HG03175 (cell line): ENCODE measurements around the gene CARD11.

Experiments used
- ATAC-seq: cut with Tn5 transposase; IDR thresholded peaks from one replicate; pipeline ENCODE4 v1.9.1; 2021; ENCODE audit warnings: mild to moderate bottlenecking, moderate library complexity; ENCODE audit not compliant: unreplicated experiment

CARD11 gene

DNA sequence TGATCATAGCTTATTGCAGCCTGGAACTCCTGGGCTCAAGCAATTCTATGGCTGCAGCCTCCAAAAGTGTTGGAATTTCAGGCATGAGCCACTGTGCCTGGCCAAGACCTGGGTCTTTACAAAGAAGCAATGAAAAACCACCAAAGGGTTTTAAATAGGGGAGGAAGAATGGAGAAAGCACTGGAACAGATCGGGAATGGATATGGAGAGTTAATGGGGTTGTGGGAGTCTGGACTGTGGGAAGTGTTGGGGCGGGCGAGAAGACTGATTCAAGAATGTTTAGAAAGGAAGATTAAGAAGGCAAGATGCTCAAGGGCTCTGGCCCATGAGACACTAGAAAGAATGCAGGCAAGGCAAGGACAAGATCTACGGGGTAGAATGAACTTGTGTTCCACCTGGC, 98.5 kb downstream of the CARD11 start:
- no peak for ATAC-seq

DNA sequence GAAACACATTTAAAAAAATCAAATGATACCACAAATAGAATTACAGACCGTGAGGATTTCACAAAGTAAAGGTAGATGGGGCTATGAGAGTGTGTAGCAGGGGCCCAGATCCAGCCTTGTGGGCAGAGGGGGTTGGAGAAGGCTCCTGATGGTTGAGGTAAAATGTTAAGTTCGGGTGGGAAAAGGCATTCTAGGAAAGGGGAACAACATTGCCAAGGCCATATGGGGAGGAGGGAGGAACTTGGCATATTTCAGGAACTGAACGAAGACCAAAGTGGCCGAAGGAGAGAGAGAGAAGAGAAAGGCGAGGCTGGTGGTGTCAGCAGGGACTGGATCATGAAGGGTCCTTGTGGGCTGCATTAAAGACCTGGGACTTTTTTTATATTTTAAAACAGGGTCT, 98.9 kb downstream of the CARD11 start:
- no peak for ATAC-seq

DNA sequence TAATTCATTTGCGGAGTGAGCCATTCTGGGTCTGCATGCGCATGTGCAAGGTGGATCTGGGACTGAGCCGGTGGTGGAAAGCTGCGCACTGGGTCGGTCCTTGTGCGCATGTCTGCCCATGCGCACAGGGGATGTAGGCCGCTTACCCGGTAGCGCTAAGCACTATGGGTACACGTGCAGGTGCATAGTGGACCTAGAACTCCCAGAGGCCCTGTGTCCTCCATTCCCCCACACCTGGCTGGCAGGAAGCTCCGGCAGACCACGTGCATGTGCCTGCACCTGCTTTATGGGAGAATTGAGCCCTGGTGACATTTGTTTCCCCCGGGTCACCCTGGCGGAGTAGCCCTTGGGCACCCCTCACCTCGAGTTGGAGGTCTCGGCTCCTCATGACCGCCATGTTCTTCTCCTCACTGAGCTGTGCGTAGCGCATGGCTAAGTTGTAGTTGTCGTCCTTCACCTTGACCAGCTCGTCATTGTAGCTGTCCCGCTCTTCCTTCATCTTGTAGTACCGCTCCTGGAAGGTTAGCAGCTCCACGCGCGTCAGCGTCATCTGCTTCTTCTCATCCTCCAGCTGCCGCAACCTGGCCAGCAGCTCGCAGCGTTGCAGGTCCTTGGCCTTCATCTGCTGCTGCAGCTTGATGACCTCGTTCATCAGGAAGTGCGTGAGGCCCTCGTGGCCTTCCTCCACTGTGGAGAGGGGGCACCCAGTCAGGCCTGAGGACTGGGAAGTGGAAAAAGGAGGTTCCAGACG, 99.6 kb downstream of the CARD11 start:
- no peak for ATAC-seq

DNA sequence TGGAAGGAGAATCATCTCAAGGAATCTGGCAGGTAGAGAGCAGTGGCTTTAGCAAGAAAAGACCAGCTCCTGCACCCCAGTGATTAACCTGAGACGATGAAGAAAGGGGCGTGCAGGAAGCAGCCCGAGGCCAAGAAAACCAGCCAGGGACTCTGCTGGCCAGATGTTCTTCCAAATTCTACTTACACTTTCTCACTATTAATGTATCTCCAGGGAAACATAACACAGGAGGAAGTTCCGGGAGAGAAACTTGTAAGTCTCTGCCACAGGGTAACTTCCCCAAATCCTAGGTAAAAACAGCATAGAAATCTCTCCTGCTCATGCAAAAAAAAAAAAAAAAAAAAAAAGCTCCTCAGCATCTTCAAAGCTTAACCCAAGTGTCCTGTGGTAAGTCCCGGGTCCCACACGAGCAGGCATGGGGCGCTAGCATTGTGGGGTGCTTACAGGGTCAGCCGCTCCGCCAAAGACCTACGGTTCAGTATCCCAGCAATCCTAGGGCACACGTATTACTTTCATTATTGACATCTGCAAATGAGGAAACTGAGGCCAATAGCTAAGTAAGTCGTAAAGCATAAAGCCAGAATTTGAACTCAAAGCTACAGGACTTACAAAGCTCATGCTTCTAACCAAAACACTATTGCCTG, 102.3 kb downstream of the CARD11 start:
- ATAC-seq: no peak

DNA sequence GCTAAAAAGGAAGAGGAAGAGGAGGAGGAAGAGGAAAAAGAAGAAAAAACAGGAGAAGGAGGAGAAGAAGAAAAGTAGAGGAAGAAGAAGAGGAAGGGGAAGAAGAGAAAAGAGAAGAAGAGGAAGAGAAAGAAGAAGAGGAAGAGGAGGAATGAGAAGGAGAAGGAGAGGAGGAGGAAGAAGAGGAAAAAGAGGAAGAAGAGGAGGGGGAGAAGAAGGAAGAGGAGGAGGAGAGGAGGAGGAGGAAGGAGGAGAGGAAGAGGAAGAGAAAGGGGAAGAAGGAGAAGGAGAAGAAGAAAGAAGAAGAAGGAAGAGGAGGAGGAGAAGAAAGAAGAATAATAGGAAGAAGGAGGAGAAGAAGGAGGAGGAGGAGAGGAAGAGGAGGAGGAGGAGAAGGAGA, 103.2 kb downstream of the CARD11 start:
- no peak for ATAC-seq

DNA sequence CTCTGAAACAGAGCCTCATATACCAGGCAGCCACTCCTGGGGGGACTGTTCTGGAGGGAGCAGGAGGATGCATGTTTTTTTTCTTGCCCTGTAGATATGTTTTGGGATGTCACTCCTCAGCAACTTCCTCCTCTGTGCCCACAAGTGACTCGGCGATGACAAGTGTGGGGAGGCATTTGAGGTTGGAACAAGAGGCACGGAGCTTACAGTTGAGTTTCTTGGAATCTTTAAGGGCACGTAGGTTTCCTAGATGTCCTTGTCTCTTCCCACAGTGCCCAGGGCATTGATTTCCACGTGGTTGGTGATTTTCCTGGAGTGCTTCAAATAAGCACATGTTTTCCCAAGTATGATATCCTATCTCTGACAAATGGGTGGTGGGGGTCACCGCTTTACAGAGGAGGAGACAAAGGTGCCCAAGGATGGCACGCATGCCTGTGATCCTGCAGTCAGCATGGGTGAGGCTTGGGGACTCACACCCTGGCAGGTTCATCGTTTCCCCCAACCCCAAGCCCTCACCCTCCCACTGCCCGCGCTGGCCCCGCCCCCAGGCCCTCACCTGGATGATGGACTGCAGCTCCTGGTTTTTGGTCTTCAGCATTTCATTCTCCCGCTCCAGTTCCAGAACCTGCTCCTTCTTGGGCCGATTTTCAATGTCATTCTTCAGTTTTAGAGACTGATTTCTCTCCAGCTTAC, 104.3 kb downstream of the CARD11 start:
- ATAC-seq: no peak

DNA sequence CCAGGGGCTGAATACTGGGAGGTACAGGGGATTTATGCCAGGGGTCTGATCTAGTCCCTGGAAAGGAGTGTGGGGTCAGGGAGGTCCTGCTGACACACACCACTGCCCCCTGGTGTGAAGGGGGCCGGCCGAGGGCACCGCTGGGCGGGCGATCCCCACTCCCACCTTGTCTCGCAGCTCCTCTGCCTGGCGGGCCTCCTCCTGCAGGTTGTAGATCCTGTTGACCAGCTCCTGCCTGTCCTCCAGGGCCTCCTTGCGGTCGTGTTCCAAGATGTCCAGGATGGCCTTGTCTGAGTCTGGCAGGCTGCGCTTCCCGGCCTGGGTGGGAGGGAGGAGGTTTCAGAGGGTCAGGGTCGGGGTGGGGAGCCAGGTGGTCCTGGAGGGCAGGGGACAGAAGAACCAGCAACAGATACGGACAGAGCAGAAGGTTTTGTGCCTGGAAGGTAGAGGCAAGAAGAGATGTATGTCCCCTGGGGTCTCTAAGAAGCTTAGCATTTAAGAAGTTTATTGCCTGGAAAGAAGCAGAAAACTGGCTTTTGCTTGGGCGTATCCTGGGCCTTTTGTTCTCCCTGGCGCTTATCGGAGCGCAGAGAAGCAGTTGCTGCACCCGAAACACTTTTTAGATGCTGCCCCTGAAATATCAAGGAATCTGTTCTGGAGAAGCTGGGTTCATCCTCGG, 105.0 kb downstream of the CARD11 start:
- ATAC-seq: no peak

DNA sequence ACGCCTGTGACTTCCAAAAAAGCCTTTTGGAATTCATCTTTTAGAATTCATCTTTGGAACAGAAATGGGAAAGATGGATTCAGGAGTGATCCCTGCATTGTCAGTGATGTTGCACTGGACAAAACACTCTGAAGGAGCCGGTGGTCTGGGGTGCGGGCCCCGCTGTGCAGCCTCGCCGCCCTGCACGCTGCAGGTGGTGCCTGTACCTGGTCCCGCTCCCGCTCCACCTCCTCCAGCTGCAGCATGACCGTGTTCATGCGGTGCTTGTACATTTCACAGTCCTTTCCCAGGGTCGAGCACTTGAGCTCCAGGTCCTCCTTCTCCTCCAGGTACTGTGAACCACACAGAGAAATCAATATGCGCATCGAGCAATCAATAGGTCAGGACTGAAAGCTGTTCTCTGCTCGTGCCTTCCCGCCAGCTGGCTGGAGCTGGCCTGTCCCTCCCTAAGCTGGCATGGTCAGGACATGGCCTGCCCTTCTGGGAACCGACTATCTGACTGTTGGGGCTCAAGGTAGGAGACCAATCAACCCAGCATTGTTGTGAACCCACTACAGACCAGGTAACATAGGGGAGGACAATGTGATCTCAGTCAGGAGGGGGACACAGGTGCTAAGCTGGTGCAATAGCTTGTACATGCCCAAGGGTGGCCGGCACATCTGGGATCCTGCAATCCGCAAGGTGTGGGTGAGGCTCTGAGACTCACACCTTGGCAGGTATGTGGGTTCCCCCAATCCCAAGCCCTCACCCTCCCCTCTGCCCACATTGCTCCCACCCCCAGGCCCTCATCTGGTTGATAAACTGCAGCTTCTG, 105.8 kb downstream of the CARD11 start:
- no peak for ATAC-seq

DNA sequence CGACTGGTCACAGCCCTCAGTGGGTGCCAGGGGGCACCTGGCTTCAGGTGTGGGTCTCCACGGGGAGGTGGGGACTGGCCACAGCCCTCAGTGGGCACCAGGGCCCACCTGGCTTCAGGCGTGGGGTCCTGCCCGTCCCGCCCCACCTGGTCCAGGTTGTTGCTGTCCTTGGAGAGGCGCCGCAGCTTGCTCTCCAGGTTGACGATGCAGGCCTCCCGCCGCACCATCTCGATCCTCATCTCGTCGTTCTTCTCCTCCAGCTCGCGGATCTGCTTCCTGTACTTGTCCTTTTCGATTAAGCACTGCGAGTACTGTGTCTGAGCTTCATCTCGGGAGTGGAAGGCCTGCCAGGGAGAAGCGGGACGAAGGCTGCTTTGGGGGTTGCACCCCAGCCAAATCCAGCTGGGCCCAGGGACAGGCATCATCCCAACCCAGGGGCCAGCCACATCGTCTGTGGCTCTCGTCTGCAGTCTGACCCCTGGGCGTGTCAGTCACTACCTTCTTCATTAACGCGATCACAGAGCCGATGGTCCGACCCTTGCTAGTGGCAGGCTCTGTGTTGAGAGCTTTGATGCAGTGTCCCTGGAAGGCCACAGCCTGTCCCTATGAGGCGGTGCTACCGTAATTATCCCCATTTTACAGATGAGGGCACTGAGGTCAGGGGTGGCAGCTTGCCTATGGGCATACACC, 106.6 kb downstream of the CARD11 start:
- no peak for ATAC-seq

DNA sequence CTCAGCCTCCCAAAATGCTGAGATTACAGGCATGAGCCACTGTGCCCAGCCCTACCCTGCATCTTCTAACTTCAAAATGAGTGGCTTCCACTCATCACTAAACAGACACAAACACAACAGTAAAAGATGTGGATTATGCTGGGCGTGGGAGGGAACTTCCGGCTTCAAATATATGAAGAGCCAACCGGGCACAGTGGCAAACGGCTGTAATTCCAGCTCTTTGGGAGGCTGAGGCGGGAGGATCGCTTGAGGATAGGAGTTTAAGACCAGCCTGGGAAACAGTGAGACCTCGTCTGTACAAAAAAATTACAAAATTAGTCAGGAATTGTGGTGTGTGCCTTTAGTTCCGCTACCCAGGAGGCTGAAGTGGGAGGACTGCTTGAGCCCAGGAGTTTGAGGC, 107.4 kb downstream of the CARD11 start:
- no peak for ATAC-seq

DNA sequence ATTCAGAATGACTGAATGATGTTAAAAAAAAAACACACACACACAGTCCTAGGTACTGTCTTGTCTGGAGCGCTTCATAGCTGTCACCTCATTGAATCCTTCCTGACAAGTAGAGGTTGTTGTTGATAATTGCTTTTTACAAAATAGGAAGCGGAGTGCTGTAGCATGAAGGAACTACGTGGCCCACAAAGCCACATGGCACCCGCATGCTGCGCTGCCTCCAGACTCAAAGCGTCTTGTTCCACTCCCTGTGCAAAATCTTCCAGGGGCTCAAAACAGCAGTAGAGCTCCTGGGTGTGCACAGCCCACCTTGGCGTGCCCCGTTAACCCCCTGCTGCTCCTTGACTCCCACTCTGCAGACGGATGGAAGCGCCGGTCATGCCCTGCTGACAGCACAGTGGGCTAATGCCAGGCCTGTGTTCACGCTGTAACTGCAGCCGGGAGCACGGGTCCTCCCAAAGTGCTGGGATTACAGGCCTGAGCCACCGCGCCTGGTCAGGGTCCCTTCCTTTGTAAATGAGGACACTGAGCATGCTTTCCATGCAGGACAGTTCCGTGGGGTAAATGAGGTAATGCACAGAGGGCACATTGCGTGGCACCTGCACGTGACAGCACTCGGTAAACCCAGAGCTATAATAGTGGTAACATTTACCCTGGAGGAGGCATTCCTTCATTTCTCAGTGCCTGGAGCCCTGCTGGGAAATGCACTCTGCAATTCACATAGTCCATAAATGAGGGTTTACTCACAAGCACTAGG, 108.5 kb downstream of the CARD11 start:
- ATAC-seq: no peak

DNA sequence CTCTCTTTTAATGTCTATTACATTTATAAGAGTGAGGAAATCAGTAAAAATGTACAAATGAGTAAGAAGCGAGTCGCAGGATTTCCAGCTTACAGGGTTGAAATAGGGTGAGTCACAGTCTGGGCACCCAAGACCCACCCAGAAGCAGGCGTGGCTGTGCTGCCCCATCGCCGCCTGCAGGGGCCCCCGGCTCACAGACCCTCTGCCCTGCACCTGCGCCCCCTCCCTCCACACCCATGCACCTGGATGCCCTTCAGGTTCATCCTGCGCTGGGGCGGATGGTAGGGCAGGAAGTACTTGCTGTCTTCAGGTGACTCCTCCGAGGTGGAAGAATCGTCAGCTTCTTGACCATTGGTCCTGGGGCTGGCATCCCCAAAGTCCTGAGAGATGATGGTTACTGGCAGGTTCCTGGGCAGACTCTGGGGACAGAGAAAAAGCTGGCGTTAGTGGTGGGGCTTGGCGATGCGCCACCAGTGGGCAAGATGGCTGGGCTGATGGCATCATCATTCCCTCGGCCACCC, 109.4 kb downstream of the CARD11 start:
- no peak for ATAC-seq

DNA sequence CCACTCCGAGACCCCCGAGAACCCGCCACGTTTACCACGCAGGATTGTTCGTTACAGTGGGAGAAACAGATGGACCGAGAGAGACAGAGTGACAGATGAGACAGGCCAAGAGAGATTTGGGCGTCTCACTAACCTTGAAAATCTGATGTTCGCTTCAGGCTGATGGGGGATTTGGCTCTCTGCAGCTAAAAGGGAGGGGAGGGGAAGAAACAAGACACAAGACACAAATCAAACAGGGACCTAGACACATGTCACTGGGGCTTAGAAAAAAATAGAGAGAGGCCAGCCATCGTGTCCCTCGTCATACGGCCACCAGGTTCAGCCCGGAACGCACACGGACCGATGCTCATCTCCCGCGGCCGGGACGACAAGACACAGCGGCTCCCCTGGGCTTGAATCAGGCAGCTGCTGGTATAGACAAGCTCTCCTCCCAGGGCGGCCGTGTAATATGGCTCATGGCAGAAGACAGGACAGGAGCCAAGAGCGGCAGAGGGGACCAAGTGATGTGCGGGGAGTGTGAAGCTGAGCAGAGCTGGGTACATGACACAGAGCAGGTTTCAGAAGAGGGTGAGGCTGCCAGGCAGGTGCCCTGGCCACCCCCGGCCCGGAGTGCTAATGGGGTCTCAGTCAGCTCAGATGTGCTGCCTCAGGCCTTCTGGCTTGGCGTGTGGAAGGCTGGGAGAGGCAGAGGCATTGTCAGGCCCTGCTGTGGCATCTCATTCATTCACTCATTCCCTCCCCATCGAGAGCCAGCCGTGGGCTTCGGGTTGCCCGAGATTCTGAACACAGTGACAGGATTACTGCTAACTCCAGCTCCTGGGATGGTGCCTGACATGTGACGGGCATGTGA, 111.0 kb downstream of the CARD11 start:
- no peak for ATAC-seq

DNA sequence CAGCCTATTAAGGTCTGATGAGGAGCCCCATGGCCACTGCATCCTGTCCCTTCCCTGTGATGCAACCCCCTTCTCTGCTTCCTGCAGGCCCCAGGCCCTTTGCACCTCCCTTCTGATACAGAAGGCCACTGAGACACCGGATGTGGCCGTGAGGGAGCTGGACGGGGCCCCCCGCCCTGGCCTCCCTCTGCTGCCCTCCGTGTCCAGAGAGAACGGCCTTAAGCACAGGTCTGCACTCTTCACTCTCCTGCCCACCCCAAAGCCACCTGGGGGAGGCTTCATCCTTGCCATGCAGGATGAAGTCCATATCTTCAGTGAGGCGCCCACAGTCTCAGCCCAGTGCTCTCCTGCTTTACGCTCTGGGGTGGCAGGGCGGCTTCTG, 112.6 kb downstream of the CARD11 start:
- no peak for ATAC-seq

DNA sequence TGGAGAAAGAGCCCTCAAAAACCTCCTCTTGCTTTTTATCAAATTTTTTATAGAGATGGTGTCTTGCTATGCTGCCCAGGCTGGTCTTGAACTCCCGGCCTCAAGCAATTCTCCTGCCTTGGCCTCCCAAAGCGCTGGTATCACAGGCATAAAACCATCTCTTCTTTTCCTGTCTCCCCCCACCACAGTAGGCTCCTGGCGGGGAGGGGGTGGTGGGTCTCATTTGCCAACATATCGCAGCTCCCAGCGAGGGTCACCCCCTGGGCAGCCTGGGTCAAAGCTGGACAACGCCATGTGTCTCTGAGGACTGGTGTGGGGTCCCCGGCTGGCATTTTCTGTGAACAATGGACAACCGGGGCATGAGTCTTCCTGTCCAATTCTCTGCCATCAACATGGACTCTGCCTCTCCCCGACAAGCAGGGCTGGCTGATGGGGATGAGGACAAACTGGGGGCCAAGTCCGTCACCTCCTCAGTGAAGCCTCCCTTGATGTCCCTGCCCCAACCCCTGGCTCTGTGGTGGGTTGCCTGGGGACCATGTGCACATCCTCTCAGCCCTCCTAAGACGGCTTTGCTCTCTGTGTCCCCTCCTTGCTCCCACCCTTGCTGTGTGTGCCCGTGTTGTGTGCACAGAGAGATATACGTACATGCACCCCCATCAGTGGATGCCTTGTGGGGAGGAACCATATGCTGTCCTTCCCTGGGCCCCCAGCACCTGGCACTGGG, 113.2 kb downstream of the CARD11 start:
- no peak for ATAC-seq

DNA sequence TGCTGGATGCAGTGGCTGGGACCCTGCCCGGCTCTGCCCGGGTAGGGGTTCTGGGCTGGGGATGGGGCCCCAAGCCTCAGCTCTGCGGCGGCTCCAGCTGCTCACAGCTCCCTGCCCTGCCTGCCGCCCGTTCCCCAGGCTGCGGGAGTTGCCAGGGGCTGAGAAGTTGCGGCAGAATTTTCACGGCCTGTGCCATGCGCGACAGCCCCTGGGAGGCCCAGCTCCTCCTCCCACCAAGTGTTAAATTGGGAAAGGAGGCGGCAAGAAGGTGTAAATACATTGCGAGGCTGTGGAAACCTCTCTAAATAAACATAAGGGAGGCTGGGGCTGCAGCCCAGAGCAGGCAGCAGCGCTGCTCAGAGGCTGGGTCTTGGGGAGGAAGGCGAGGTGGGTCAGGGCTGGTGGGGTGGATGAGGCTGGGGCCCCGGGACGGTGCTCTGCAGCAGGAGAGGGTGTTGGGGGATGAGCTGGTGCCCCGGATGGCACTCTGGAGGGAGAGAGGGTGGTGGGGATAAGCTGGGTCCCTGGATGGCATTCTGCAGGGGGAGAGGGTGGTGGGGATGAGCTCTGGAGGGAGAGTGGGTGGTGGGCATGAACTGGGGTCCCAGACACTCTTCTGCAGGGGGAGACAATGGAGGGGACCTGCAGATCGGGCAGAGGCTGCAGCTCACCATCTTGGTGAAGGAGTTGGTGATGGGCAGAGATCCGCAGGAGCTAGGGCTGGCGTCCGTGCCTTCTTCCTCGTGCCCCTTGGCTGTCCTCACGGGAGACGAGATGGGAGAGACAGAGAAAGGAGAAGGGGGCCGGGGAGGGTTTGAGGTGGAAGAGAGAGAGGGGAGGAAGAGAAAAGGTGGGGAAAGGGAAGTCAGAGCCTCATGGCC, 114.1 kb downstream of the CARD11 start:
- no peak for ATAC-seq
